DND-41 (cell line): Measurements from ENCODE around the gene LAMB4.

ENCODE experiments used
- ATAC-seq: fragments of 200-7000 bp; cut with Tn5 transposase; 3 replicates; pipeline ENCODE4 v1.9.1; 2021; ENCODE audit warnings: low read depth; ENCODE audit not compliant: insufficient read depth
- DNase-seq: peaks from one replicate; pipeline ENCODE4 v3.0.0-alpha.2; 2020
- H2AFZ ChIP-seq: 2 replicates; pipeline ENCODE4 v1.6.0; 2012; ENCODE audit warnings: low read depth, low read length
- H3K27ac ChIP-seq: 2 replicates; pipeline ENCODE4 v1.5.1; 2012; ENCODE audit warnings: low read length, inconsistent platforms
- H3K27me3 ChIP-seq: fragments of 200-600 bp; sonication (generic); 2 replicates; pipeline ENCODE4 v1.6.0; 2012; ENCODE audit warnings: low read length, mild to moderate bottlenecking, inconsistent platforms; ENCODE audit not compliant: insufficient read depth, poor library complexity
- H3K36me3 ChIP-seq: 2 replicates; pipeline ENCODE4 v1.5.1; 2012; ENCODE audit warnings: low read length, inconsistent platforms; ENCODE audit not compliant: insufficient read depth
- H3K4me1 ChIP-seq: 2 replicates; pipeline ENCODE4 v1.5.1; 2012; ENCODE audit warnings: mild to moderate bottlenecking, low read length; ENCODE audit not compliant: insufficient read depth
- H3K4me2 ChIP-seq: 2 replicates; pipeline ENCODE4 v1.6.0; 2012; ENCODE audit warnings: mild to moderate bottlenecking, moderate library complexity, low read length, inconsistent platforms; ENCODE audit not compliant: insufficient read depth
- H3K4me3 ChIP-seq, 2 experiments: fragments of 200-600 bp in 1 of 2; shearing (Covaris generic) in 1 of 2; 2 replicates each; pipeline ENCODE4 v1.5.1; 2012 to 2016; ENCODE audit warnings: inconsistent platforms in 2 of 2, low read length in 2 of 2, mild to moderate bottlenecking in 2 of 2, low read depth in 1 of 2, moderate library complexity in 1 of 2
- H3K79me2 ChIP-seq: 2 replicates; pipeline ENCODE4 v1.6.0; 2012; ENCODE audit warnings: low read length, inconsistent platforms; ENCODE audit not compliant: insufficient read depth
- H3K9ac ChIP-seq: 2 replicates; pipeline ENCODE4 v1.6.0; 2012; ENCODE audit warnings: low read depth, mild to moderate bottlenecking, inconsistent platforms, low read length, moderate library complexity
- H3K9me3 ChIP-seq: 2 replicates; pipeline ENCODE4 v1.5.1; 2012; ENCODE audit warnings: low read length, moderate library complexity, mild to moderate bottlenecking, inconsistent platforms; ENCODE audit not compliant: insufficient read depth, severe bottlenecking
- H4K20me1 ChIP-seq: 2 replicates; pipeline ENCODE4 v1.6.0; 2012; ENCODE audit warnings: low read length; ENCODE audit not compliant: insufficient read depth
- CTCF ChIP-seq: IDR thresholded peaks from 2 replicates; pipeline ENCODE4 v1.5.1; 2012; ENCODE audit warnings: borderline replicate concordance, low read length, moderate library complexity, mild to moderate bottlenecking; ENCODE audit not compliant: poor library complexity, severe bottlenecking; ENCODE audit errors: extremely low read depth
- EZH2 ChIP-seq: IDR thresholded peaks from 3 replicates; pipeline ENCODE4 v1.6.1; 2012; ENCODE audit warnings: borderline replicate concordance, low read depth, mild to moderate bottlenecking, moderate library complexity, low read length, inconsistent platforms; ENCODE audit not compliant: severe bottlenecking

The LAMB4 gene

DNA sequence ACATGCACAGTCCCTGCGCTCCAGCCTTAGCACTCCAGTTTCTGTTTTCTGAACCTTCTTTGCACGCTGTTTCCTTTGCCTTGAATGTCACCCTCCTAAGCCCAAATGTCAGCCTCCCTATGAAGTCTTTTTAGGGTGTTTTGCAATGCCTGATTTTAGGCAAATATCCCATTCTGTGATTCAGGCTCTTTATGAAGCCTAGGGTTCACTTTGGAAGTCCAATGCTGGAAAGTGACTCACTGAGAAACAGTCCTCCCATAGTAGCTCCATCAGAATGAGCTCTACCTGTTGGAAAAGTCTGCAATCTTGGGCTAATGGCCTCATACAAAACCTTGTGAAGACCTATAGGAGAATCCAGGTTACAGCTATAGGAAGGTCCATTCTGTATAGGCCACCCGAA lies 5.3 kb downstream of the LAMB4 start:
- DNase-seq (no peak), ATAC-seq (no peak)

GRCh38 chr7:108122181-108122580 lies 8.0 kb downstream of the LAMB4 start:
- H2AFZ ChIP-seq = no peak overlapping the region
- H4K20me1 ChIP-seq = no peaks in the 10 kb centered on the region
- no peak overlapping the region for H3K27ac ChIP-seq
- no peaks in the 10 kb centered on the region for H3K4me1 ChIP-seq
- H3K79me2 ChIP-seq = no peaks in the 10 kb centered on the region
- ATAC-seq (no peak), DNase-seq (no peak)
- no peak overlapping the region for H3K9ac ChIP-seq
- H3K4me3 ChIP-seq = no peak overlapping the region
- no peaks in the 10 kb centered on the region for H3K9me3 ChIP-seq
- H3K36me3 ChIP-seq = no peaks in the 10 kb centered on the region
- TF ChIP-seq EZH2 = no peak
- no peak for TF ChIP-seq CTCF
- H3K27me3 ChIP-seq = peaks cover 4% of the 10 kb centered on the region
- H3K4me2 ChIP-seq = no peak overlapping the region

More for the DNA sequence above, 5.3 kb downstream of the LAMB4 start:
- no peak for TF ChIP-seq EZH2
- TF ChIP-seq CTCF = no peak
- H3K36me3 ChIP-seq = no peaks in the 10 kb centered on the region
- H3K4me1 ChIP-seq = no peaks in the 10 kb centered on the region
- H4K20me1 ChIP-seq = no peaks in the 10 kb centered on the region
- H3K27me3 ChIP-seq = peaks cover 4% of the 10 kb centered on the region
- H2AFZ ChIP-seq = no peak overlapping the region
- H3K4me2 ChIP-seq = no peak overlapping the region
- H3K9ac ChIP-seq = no peak overlapping the region
- no peaks in the 10 kb centered on the region for H3K9me3 ChIP-seq
- no peak overlapping the region for H3K4me3 ChIP-seq
- no peaks in the 10 kb centered on the region for H3K79me2 ChIP-seq
- no peak overlapping the region for H3K27ac ChIP-seq

DNA sequence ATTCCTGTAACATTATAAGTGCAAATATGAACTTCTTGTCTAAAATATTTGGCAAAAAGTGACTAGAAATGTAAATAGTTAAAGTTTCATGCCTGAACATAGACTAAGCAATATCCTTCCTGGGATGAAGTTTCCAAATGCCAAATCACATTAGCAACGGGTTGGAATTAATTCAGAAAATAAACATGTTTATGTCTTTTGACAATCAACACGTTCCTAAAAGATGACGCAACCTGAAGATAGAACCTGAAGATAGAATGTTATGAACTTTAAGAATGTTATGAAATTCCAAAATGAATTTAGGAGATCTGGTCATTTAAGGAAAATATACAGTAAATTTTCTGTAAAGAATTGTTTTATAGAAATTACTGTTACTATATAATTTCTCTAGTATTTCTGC lies 9.2 kb downstream of the LAMB4 start:
- TF ChIP-seq EZH2 (no peak), CTCF (no peak)
- Histone ChIP-seq H3K36me3 (no peaks in the 10 kb centered on the region), H3K4me2 (no peak overlapping the region), H3K27me3 (peaks cover 4% of the 10 kb centered on the region), H3K9ac (no peak overlapping the region), H3K27ac (no peak overlapping the region), H3K9me3 (no peaks in the 10 kb centered on the region), H3K4me3 (no peak overlapping the region), H3K79me2 (no peaks in the 10 kb centered on the region), H4K20me1 (no peaks in the 10 kb centered on the region), H3K4me1 (no peaks in the 10 kb centered on the region), H2AFZ (no peak overlapping the region)
- ATAC-seq (no peak), DNase-seq (no peak)

GRCh38 chr7:108120196-108120595 lies 10.0 kb downstream of the LAMB4 start:
- Histone ChIP-seq H3K27me3 (peaks cover 4% of the 10 kb centered on the region), H3K4me2 (no peak overlapping the region), H3K4me1 (no peaks in the 10 kb centered on the region), H3K9me3 (no peaks in the 10 kb centered on the region), H4K20me1 (no peaks in the 10 kb centered on the region), H3K36me3 (no peaks in the 10 kb centered on the region), H3K4me3 (no peak overlapping the region), H3K27ac (no peak overlapping the region), H3K9ac (no peak overlapping the region), H3K79me2 (no peaks in the 10 kb centered on the region), H2AFZ (no peak overlapping the region)
- TF ChIP-seq CTCF = no peak
- TF ChIP-seq EZH2 = no peak
- ATAC-seq (no peak), DNase-seq (no peak)
